ENCODE measurements around the gene DPYSL5.

DNA sequence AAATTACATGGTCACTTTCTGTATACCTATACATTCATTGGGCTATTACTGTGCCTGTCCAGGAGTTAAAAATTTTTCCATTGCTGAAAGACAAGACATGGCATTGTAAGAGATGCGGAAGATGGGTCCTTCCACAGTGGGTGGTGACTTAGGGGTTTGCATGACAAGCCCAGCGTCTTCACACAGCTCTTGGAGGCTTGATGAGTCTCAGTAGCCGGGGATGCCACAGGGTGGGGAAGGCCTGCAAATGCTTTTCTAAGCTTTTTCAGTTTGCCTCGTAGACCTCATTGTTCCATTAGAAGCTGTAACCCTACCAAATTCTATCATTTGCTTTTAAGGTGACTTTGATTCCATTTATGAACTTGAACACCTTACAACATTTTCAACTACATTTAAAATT lies 104.4 kb downstream of the DPYSL5 start:
- TF ChIP-seq GATA2 (IDR thresholded peaks at IDR 0.05; ENCODE audit: low read depth, low read length) (no peak), GATA3 (IDR thresholded peaks at IDR 0.05; ENCODE audit: low read depth, low read length) (no peak)
